NOMO-1 treated with DMSO at 0.1 percent for 48 hours (cell line): ENCODE data around the gene HBS1L.

Experiments used
- DNase-seq: peaks from one replicate; lab custom pipeline; 2025; ENCODE audit not compliant: unreplicated experiment; lab: John Stamatoyannopoulos, UW

Gene HBS1L

DNA sequence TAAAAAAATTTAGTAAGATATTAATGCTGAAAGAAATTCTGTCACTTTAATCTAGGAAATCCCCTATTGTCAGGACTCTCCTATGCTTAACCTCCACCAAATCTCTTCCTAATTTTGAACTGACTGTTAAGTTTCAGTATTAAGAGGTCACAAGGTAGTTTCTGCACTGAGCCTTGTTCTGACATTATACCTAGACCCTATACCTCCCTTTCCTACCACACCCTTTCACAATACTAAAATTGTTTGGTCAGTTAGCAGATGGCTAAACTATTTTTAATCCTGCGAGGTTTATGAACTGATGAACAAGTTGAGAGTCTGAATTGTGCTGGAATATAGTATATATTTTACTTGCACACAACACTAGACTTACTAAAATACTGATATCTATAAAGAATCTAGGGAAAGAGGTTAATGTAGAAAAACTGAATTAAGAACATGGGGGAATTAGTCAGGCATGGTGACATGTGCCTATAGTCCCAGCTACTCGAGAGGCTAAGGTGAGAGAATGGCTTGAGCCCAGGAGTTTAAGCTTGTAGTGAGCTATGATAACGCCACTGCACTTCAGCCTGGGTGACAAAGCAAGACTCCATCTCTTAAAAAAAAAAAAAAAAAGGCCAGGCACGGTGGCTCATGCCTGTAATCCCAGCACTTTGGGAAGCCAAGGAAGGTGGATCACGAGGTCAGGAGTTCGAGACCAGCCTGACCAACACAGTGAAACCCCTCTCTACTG is 51.5 kb downstream of the HBS1L start:
- peak; percentile 15 for DNase-seq

DNA sequence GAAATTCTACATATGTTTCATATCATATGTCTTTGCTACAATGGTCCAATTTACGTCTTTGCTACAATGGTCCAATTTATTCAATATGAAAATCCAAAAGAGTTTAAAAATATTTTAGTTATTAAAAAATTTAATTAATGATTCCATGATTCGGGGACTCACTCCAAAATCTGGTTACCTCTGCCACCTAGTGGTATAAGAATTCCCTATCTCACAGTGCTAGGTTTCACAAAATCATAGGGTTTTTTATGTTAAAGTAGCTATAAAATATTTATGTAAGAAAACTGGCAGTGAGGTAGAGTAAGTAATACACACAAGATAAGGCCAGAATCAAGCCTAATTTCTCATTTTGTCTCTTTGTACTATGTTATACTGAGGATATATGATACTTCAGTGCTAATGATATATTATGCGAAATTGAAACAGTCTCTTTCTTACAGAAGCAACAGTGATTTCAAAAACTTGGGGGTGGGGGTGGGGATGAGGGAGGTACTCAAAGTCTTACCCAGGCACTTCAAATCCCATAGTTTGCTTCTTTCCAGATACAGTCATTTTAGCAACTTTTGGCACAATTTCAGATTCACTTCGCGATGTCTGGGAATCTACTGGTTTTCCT is 52.3 kb downstream of the HBS1L start:
- peak; percentile 12 for DNase-seq

DNA sequence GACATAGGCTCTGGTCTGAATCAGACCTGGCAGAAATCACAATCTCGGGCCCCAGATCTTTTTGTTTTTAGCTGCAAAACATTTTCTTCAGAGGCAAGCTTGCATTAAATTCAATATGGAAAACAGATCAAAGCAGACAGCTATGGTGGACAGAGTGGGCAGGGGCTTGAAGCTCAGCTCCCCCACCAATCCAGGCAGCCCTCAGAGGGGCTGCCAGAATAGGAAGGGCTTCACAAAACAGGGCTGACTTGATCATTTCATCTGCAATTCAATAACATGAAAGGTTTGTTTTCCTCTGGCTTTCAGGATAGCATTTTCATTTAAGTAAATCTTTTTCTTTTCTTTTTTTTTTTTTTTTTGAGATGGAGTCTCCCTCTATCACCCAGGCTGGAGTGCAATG is 55.5 kb downstream of the HBS1L start:
- DNase-seq: no peak

DNA sequence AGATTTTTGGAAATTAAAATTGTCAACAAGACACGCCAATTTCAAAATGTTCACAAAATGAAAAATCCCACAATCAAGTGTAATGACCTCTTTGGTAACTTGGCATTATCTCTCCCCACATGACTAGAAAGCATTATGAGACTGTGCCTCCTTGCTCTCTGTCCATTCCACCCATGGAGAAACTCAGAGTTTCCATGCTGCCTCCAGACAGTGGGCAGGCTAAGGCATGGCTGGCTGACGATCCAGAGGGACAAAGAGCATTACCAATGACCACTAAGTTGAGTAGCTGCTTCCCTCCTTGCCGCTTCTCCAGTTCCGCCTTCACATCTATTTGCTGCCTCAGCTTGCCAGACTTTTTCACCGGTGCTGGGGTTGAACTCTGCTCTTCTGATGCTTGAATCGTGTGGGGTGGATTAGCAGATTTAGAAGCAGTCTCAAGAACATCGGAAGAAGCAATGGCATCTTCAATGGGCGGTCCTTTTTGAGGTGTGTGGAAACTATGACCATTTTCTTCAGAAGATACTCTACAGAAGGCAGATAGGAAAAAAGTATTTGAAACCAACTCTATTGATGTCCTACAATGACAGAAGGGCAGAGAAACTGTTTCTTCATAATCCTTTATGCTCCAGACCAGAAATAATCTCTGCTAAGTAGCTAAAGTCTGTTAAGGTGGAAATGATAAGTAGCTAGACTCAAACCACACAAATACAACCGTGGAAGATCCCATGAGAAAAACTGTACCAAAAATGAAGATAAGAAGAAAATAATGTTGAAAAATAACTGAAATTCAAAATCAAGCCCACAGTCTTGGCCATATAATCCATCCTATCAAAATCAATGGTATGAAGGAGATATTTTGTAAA is 57.3 kb downstream of the HBS1L start:
- DNase-seq: no peak

DNA sequence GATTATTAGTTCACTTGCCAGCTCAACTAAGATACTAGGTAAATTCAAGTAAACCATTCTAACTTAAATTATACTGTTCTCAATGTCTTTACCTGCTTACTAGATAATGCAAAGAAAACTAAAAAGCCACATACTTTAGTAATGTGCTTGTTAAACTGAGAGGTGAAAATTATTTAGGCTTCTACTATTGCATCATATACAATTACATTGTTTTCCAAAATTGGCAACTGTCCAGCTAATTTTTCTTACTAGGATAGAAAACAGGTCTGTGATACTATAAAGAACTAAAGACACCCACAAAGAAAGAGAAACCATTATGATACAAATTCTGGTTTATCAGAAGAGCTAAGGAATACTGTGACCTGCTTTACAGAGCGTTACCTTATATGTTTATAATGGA is 59.1 kb downstream of the HBS1L start:
- DNase-seq: no peak

DNA sequence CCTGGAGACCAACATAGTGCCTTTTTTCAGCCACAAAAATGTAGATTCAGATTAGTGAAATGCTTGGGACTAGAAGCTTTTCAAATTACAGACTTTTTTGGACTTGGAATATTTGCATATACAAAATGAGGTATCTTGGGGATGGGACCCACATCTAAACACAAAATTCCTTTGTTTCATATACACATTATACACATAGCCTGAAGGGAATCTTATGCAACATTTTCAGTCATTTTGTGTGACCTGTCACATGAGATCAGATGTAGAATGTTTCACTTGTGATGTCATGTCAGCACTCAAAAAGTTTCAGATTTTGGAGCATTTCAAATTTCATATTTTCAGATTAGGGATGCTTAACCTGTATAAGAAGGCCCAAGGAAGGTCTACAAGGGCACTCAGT is 60.2 kb downstream of the HBS1L start:
- no peak for DNase-seq

DNA sequence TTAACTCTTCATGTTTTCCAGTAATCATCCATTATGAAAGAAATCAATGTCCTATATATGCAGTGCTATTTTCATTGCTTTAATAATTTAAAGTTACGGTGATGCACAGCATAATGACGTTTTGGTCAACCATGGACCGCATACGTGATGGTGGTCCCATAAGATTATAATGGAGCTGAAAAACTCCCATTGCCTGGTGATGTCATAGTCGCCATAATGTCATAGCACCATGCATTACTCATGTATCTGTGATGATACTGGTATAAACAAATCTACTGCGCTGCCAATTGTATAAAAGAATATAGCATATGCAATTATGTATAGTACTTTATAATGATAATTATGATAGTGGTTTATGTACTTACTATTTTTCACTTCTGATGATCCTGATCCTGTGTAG is 62.5 kb downstream of the HBS1L start:
- DNase-seq: no peak

DNA sequence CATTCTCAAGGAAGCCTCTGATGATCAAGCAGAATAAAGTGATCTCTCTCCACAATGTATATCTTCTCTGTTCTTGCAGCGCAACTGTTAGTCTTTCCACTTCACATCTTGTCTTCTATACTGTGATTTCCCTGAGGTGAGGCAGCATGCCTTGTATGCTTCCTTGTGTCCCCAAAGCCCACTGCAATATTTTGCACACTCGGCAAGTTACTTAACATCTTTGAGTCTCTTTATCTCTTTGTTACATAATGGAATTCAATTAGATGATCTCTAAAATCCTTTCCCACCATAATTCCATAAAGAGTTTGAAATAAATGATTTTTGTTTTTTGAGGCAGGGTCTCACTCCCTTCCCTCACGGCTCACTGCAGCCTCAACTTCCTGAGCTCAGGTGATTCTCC is 64.4 kb downstream of the HBS1L start:
- no peak for DNase-seq

DNA sequence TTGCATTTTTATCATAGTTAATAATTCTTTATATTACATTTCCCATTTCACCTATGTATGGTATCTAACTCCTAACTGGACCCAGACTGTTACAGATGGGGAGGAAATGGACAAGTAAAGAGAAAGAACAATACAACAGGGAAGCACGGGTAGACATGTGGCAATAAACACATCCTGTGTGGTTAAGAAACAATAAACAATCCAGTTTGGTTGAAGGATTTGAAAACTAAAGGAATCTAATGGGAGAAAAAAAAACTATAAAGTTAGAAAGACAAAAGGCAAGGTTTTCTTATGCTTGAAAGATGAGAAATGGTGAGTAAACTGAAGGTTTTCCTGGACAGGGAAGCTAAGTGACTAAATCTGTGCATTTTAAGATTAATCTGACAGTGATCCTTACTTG is 69.8 kb downstream of the HBS1L start:
- DNase-seq: no peak

DNA sequence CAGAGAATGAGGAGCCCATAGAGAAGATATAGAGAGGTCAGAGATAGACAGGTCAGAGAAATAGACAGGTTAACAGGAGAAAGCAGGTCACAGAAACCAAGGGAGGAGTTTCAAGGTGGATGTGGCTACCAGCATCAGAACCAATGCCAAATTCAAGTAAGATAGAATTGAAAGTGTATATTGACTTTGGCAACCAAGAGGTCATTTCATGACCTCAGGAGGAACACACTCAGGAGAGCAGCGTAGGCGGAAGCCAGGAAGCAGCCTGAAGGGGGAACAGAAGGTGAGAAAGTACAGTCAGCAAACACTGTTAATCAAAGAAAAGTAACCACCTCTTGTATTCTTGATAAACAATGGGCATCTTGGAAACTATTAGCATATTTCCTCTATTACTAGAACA is 70.8 kb downstream of the HBS1L start:
- no peak for DNase-seq

DNA sequence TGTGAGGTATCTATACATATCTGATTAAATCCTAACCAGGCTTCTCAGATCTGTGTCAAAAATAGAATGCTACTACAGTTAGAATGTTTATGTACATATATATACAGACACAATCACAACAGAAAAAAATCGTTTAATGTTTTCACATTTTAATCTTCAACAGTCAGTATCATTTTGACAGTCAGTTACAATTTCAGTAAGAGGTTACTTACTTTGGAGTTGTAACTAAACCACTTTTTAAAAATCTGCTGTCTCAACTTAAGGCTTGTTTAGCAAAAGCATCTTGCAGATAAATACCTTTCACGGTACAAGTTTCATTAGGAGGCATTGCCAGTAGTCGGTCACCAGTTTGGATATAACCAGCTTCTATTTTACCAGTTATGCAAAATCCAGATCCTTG is 72.5 kb downstream of the HBS1L start:
- DNase-seq: no peak

DNA sequence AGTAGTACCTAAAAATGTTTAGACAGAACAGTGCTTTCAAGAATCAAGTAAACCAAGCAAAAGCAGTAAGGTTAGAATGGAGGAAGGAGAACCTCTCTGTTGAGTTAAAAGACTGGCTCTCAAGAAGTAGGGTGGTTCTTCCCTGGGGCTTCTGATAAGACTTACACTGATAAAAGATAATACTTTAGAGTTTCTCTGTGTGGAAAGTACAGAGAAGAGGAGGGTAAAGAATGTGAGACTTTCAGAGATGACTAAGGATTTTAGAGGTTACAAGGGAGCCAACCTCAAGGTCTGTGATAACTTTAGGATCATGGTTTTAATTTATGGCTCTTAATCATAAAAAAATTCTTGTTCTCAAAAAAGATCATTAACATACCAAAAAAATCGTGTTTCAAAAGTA is 73.8 kb downstream of the HBS1L start:
- no peak for DNase-seq

DNA sequence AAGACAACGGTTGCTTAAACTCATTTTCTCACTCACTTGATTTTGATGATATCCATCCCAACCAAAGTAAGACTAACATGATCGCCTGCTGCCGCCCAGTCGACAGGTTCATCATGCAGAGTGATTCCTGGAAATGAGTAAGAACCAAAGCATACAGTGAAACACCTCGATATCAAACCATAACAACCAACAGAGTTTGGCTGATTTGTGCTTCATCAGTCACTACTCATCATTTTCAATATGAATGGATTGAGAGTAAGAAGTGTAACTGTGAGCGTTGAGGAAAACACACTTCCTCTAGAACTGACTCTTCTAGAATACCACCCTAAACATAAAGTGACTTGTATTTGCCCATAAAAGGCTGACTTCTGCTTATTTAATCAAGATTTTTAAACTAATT is 75.5 kb downstream of the HBS1L start:
- DNase-seq: no peak

DNA sequence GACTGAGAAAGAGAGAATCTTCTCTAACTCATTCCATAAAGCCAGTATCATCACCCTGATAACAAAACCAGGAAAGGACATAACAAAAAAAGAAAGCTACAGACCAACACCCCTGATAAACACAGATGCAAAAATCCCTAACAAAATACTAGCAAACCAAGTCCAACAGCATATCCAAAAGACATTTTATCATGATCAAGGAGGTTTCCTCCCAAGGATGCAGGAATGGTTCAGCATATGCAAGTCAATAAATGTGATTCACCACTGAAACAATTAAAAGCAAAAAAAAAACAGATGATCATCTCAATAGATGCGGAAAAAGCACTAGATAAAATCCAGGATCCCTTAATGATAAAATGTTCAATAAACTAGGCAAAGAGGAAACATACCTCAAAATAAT is 80.3 kb downstream of the HBS1L start:
- DNase-seq: no peak

DNA sequence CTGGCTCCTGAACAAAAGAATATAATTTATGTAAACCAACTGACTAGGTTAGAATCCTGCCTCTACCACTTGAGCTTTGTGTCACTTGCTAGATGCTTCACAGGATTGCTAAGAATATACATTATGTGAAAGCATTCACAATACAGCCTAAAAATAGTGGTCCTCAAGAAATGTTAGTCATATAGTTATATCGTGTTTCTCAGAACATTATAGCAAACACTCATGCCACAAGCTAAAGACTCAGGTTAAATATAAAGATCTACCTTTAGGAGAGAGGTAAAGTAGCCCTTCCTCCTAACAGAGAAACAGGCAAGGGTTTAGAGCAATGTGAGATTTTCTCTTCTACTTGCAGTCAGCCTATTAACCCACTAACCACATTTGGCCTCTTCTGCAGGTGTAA is 86.9 kb downstream of the HBS1L start:
- DNase-seq: no peak

DNA sequence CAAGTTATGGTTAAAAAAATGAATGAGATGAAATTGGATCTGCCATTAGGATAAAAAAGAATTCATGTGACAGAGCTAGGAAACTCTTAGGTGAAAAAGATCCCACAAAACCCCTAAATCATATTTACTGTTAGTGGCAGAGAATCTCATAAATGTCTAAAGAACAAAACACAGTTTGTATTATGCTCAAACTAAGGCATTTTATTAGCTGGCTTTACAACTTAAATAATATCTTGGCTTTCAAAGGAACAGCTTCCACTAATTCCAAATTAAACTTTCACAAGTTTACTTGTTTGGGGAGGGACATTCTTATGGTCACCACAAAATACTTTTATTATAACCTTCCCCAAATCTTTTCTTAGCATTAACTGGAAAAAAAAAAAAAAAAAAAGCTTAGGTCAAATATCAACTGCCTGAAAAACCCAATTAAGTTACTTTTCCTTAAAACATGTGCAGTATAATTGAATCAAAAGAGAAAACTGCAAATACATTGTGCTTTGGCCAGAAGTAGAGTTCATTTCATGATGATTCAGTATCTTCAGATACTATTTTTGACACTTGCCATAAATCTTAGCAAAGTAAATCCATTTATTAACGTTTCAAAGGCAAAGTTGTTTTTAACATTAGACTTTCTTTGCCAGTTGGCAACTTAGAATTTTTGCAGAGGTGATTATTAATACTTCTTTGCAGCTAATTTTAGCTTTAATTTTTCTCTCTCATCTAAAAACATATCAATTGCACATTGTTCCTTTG is 90.0 kb downstream of the HBS1L start:
- no peak for DNase-seq

DNA sequence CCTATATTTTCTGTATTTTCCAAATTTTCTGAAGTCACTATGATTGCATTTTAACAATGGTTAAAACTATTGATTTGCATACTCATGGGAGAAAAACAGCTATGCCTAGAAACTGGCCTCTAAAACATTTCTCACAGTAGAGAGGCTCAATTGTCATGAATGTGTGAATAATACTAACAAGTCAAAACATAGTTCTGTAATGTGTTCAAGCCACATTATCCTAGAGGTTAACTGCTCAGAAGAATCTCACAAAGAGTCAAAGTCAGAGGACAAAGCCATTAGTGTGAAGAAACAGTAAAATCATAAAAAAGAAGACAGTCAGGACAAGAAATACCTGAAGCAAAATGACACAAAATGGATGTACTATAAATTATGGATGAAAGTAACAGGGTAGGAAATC is 92.2 kb downstream of the HBS1L start:
- no peak for DNase-seq

DNA sequence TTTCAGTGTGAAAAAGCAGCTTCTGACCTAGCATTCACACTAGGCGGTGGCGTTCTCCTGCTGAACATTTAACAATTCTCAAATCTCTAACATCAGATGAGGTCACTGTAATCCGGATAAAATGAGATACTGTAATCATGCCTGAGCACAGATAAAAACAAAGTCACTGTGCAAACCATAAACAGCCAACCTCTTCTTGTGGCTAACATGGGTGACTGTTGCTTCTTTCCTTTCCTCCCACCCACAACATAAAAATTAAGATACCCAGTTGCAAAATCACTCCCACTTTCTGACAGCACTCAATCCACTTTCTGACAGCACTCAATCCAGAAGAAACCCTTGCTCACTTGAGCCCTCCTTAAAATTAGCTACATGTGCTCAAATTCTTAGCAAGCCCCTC is 93.3 kb downstream of the HBS1L start:
- DNase-seq: no peak

DNA sequence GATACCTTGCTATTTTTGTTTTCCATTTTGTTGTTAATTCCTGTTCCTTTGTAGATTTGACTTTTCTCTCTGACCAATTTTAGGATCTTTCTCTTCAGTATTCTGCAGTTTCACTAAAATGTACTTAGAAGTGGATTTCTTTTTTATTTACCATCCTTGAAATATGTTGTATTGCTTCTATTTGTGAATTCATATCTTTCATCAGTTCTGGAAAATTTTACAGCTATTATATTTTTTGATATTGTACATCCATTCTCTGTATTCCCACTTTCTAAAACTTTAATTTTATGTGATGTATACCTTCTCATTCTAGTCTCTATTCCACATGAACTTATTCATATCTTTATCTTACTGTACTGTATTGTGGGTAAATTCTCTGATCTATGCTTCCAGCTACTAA is 95.0 kb downstream of the HBS1L start:
- DNase-seq: no peak

DNA sequence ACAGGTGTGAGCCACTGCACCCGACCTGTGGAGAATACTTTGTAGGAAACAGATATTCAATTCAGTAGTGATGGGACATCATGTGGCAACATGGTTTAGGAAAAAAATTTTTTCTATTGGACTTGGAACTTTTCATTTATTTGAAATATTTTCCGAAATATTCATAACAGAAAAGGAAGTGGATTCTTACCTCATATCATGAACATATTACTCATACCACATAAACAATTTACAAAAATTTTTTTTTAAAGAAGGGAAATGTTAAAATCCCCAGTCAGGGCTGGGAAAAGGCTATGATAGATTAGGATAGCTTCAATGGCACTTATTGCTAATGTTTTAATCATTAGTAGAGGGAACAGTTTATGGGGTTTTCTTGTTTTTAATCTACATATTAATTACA is 97.9 kb downstream of the HBS1L start:
- DNase-seq: no peak

DNA sequence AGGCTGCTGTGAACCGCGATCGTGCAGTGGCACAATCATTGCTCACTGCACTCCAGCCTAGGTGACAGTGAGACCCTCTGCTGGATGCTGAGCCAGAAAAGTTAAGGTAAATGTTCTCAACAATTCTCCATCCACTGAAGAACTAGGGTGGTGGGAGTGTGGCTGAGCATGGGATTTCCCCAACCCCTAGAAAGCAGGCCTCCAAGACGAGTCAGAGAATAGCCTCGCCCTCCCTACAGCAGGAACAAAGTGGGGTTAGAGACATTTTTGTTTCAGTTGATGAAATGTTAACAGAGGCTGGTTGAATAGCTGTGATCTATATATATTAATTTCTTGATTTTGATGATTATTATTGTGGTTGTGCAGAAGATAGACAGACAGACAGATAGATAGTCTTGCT is 98.6 kb downstream of the HBS1L start:
- no peak for DNase-seq
